ENCODE results near the gene IKBKE. TPM values are rescaled to one million over a fixed set of nuclear protein-coding genes. Genes with fewer than 3 reads are reported as not detected.

The IKBKE gene
- total RNA-seq, 2 experiments from 2014 or later: 68.3 to 70.1 TPM

DNA sequence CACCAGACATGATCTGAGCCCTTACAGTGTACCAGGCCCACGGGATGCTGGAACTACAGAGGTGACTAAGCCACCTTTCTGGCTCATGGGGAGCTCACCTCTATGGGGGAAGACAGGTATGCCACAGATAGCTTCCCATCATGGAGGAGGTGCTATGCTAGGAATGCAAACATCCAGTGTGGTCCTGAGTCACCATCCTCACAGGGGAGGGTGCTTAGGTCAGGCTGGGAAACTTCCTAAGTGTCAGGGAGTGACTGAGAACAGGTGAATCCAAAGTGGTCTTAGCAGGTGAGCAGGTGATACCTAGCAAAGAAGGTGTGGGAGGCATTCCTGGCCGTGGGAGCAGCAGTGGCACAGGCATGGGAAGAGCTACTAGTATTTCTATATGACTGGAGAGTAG is 28.4 kb downstream of the IKBKE start:
- no peak overlapping the region for H3K4me3 Mint-ChIP-seq
- H3K27ac Mint-ChIP-seq: no peak overlapping the region
- peaks cover 13% of the 10 kb centered on the region for H3K4me1 Mint-ChIP-seq (ENCODE audit: low read depth)
- ChIA-PET POLR2A (interaction anchor here (2.1 kb wide), 1 partner anchor 19 kb away, joined by 5 read pairs; no protein-coding TSS in a partner anchor), CTCF (interaction anchor here (1.1 to 2.3 kb wide), 5 partner anchors 8 to 161 kb away, joined by 3 to 10 read pairs (median 6); no protein-coding TSS in a partner anchor)
- no peaks in the 10 kb centered on the region for H3K27me3 Mint-ChIP-seq (ENCODE audit: low read depth)
- H3K36me3 Mint-ChIP-seq (ENCODE audit: low read depth): peaks cover 43% of the 10 kb centered on the region
- H3K9me3 Mint-ChIP-seq (ENCODE audit: insufficient read depth): no peaks in the 10 kb centered on the region
- no peak for DNase-seq
- no peak for ATAC-seq

DNA sequence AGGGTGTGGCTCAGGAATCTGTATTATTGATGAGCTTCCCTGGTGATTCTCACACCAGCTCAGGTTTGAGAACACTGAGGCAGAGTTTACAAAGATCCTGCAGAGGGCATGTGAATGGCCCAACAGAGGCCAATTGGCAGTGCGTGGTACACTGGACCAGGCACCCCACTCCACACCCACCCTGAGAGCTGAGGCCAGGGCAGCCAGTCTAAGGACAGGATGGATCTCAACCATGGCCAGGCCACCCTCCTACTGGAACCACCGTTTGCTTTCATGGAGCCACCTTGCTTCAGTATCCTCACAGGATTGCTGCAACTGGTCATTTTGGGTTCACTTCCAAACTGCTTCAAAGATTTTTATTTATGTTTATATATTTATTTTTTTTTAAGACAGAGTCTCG is 29.8 kb downstream of the IKBKE start:
- ChIA-PET CTCF (interaction anchor here (0.8 to 2.3 kb wide), 5 partner anchors 9 to 164 kb away, joined by 3 to 10 read pairs (median 4); no protein-coding TSS in a partner anchor), POLR2A (no interaction called here)
- DNase-seq: no peak
- Mint-ChIP-seq H3K27me3 (ENCODE audit: low read depth) (no peaks in the 10 kb centered on the region), H3K36me3 (ENCODE audit: low read depth) (peaks cover 42% of the 10 kb centered on the region), H3K4me3 (no peak overlapping the region), H3K27ac (no peak overlapping the region), H3K4me1 (ENCODE audit: low read depth) (peaks cover 24% of the 10 kb centered on the region), H3K9me3 (ENCODE audit: insufficient read depth) (no peaks in the 10 kb centered on the region)
- no peak for ATAC-seq

DNA sequence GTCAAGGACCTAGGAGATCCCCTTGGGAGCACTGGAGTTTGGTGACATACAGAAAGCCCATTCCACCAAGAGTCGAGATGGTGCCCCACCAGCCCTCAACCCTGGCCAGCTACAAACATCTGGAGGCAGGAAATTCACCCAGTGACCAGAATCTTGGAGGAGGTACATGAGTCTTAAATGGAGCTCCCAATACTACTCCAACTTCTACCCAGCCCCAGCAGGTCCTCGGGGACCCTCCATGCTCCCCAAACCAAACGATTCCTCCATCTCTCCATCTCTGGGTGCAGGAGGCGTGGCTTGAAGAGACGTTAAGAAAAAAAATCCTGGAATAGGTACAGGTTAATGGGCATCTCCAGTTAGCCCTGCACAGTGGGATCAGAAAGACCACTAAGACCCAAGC is 31.6 kb downstream of the IKBKE start:
- POLR2A ChIA-PET: interaction anchor here (0.6 to 1.2 kb wide), 2 partner anchors 12 to 31 kb away, joined by 3 to 6 read pairs; no protein-coding TSS in a partner anchor
- DNase-seq: no peak
- ATAC-seq: no peak
- peaks cover 37% of the 10 kb centered on the region for H3K4me1 Mint-ChIP-seq (ENCODE audit: low read depth)
- H3K9me3 Mint-ChIP-seq (ENCODE audit: insufficient read depth): no peaks in the 10 kb centered on the region
- H3K4me3 Mint-ChIP-seq: no peak overlapping the region
- H3K27me3 Mint-ChIP-seq (ENCODE audit: low read depth): no peaks in the 10 kb centered on the region
- CTCF ChIA-PET: interaction anchor here (1.1 to 2.8 kb wide), 4 partner anchors 11 to 108 kb away, joined by 3 to 14 read pairs (median 4); no protein-coding TSS in a partner anchor
- no peak overlapping the region for H3K27ac Mint-ChIP-seq
- peaks cover 29% of the 10 kb centered on the region for H3K36me3 Mint-ChIP-seq (ENCODE audit: low read depth)

DNA sequence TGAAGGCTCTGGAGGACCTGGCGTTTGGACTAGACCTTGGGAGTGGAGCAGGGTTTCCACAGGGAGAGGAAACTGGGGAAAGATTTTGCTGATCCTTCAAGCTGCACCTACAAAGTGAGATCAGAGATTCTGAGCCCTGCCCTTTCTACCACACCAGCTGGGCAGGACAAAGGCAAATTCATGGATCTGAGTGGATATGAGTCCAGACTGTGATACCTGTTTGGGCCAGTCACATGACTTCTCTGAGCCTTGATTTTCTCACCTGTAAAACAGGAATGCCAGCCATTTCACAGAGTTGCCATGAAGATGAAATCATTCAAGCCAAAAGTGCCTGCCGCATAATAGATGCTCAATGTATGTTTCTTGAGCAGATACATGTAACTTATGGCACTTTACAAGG is 32.1 kb downstream of the IKBKE start:
- Mint-ChIP-seq H3K36me3 (ENCODE audit: low read depth) (peaks cover 25% of the 10 kb centered on the region), H3K9me3 (ENCODE audit: insufficient read depth) (no peaks in the 10 kb centered on the region), H3K4me3 (no peak overlapping the region), H3K27ac (no peak overlapping the region), H3K4me1 (ENCODE audit: low read depth) (peaks cover 38% of the 10 kb centered on the region), H3K27me3 (ENCODE audit: low read depth) (no peaks in the 10 kb centered on the region)
- ChIA-PET CTCF (interaction anchor here (1.1 to 2.8 kb wide), 6 partner anchors 12 to 162 kb away, joined by 3 to 14 read pairs (median 4); partner anchors contain the start of gene IKBKE), POLR2A (interaction anchor here (0.6 to 1.2 kb wide), 2 partner anchors 12 to 31 kb away, joined by 3 to 6 read pairs; no protein-coding TSS in a partner anchor)
- DNase-seq (no peak), ATAC-seq (no peak)

DNA sequence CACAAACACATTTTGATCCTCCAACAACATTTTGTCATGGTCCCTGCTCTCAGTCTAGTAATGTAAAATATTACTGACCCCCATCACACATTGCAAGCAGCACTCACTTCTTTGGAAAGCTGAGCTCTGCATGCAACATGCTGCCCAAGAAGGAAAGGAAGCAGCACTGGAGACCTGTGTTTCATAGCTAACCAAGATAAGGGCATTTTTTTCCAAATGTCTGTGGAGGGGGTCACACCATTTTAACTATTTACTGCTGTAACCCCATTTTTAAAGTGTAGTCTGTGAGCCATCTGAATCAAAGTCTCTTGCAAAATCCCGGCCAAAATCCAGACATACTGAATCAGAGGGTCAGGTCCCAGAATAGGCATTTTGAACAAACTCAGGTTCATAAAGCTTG is 32.5 kb downstream of the IKBKE start:
- Mint-ChIP-seq H3K9me3 (ENCODE audit: insufficient read depth) (no peaks in the 10 kb centered on the region), H3K4me3 (no peak overlapping the region), H3K27ac (no peak overlapping the region), H3K4me1 (ENCODE audit: low read depth) (peaks cover 38% of the 10 kb centered on the region), H3K27me3 (ENCODE audit: low read depth) (peaks cover under 1% of the 10 kb centered on the region), H3K36me3 (ENCODE audit: low read depth) (peaks cover 25% of the 10 kb centered on the region)
- DNase-seq (no peak), ATAC-seq (no peak)
- CTCF ChIA-PET: interaction anchor here (1.0 to 2.8 kb wide), 7 partner anchors 8 to 161 kb away, joined by 3 to 14 read pairs (median 4); partner anchors contain the start of gene IKBKE
- POLR2A ChIA-PET: interaction anchor here (0.8 to 1.2 kb wide), 2 partner anchors 13 to 78 kb away, joined by 3 to 6 read pairs; no protein-coding TSS in a partner anchor

DNA sequence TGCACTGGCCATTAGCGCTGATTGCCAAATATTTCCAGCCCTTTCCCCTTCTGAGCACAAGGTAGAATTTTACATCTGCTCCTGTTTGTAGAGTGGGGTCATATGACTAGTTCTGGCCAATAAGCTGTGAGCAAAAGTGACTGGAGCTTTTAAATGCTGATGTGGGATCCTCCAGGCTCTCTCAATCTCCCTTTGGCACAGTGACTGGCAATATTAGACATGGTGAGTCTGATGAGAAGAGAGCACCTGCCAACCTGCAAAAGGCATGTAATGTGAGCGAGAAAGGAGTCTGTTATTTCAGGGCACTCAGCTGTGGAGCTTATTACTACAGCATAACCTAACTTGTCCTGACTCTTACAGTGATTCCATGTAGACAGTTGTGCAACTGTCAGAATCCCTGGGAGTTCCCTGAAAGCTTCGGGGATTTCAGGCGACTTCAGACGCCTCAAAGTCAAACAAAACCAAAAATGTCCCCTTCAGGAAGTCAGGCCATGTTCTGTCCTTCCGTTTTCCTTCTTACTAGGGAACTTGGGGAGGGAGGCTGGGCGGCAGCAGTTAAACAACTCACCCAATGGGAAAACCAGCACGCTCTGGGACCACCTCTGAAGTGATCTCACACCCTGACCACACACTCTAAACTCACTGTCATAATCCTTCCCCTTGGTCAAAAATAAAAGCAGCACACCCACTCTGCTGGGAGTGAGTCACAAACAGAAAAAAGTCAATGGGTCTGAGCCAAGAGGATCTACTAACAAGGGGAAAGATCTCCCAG is 33.5 kb downstream of the IKBKE start:
- Mint-ChIP-seq H3K4me1 (ENCODE audit: low read depth) (peaks cover 44% of the 10 kb centered on the region), H3K27ac (peak overlapping the region; percentile 53), H3K27me3 (ENCODE audit: low read depth) (peaks cover 10% of the 10 kb centered on the region), H3K9me3 (ENCODE audit: insufficient read depth) (no peaks in the 10 kb centered on the region), H3K4me3 (peak overlapping the region; percentile 9), H3K36me3 (ENCODE audit: low read depth) (peaks cover 19% of the 10 kb centered on the region)
- POLR2A ChIA-PET: interaction anchor here (0.7 to 1.2 kb wide), 5 partner anchors 9 to 77 kb away, joined by 3 to 4 read pairs (median 3); no protein-coding TSS in a partner anchor
- DNase-seq (peak; percentile 56), ATAC-seq (peak; percentile 22)
- CTCF ChIA-PET: interaction anchor here (1.0 to 2.8 kb wide), 8 partner anchors 9 to 155 kb away, joined by 3 to 14 read pairs (median 4); partner anchors contain the start of gene IKBKE

DNA sequence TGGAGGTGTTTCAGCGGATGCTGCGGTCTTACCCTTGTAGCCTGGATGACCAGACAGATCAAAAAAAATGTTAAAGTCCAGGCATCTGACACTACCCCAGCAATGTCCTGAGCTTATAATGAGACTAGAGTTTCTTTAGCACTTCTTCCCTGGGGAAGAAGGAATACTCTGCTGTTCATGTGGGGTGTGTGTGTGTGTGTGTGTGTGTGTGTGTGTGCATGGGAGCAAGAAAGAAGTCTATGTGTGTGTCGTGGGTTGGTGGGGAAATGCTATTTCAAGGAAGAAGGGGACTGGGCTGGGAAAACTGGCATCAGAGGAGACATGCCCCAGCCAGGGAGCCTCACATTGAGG is 34.1 kb downstream of the IKBKE start:
- Mint-ChIP-seq H3K4me3 (peak overlapping the region; percentile 9), H3K36me3 (ENCODE audit: low read depth) (peaks cover 17% of the 10 kb centered on the region), H3K4me1 (ENCODE audit: low read depth) (peaks cover 45% of the 10 kb centered on the region), H3K27ac (peak overlapping the region; percentile 53), H3K27me3 (ENCODE audit: low read depth) (peaks cover 15% of the 10 kb centered on the region), H3K9me3 (ENCODE audit: insufficient read depth) (no peaks in the 10 kb centered on the region)
- ATAC-seq: no peak
- ChIA-PET POLR2A (interaction anchor here (0.7 to 1.2 kb wide), 2 partner anchors 9 to 12 kb away, joined by 3 to 4 read pairs; no protein-coding TSS in a partner anchor), CTCF (interaction anchor here (1.0 to 2.8 kb wide), 5 partner anchors 14 to 154 kb away, joined by 3 to 14 read pairs (median 5); partner anchors contain the start of gene IKBKE)
- DNase-seq: no peak

DNA sequence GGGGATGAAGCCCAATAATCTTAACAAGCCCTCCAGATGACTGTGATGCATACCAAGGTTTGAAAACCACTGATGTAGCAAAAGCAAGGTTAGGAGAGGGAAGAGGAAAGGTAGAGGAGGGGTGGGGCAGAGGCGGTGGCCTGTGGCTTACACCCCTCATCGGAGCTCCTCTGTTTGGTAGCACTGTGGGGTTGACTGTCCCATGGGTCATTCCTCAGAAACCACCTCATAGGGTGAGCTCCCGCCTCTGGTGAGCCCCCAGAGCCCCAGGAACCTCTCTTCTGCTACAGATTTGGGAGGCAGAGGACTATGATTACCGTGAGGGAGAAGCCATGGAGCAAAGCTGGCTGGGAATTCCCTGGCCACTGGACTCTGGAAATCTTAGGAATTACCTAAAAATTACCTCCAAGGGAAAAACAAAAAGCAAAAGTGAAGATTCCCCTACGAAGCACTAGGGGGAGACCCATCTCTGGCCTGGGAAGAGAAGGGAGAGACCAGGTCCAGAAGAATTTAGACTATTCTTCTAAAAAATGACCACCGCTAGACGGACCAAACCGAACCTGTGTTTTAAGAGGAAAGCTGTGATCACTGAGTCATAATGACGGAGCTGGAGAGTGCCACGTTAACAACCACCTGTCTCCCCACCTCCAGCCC is 35.6 kb downstream of the IKBKE start:
- DNase-seq (no peak), ATAC-seq (no peak)
- H3K4me1 Mint-ChIP-seq (ENCODE audit: low read depth): peaks cover 45% of the 10 kb centered on the region
- POLR2A ChIA-PET: interaction anchor here (1.0 to 2.3 kb wide), 3 partner anchors 9 to 16 kb away, joined by 3 to 8 read pairs (median 6); no protein-coding TSS in a partner anchor
- peak overlapping the region; percentile 73 for H3K4me3 Mint-ChIP-seq
- peaks cover 12% of the 10 kb centered on the region for H3K36me3 Mint-ChIP-seq (ENCODE audit: low read depth)
- H3K9me3 Mint-ChIP-seq (ENCODE audit: insufficient read depth): no peaks in the 10 kb centered on the region
- CTCF ChIA-PET: interaction anchor here (0.6 to 1.9 kb wide), 16 partner anchors 8 to 158 kb away, joined by 3 to 15 read pairs (median 4); partner anchors contain the start of genes DYRK3 and IKBKE
- H3K27ac Mint-ChIP-seq: no peak overlapping the region
- H3K27me3 Mint-ChIP-seq (ENCODE audit: low read depth): peaks cover 25% of the 10 kb centered on the region

DNA sequence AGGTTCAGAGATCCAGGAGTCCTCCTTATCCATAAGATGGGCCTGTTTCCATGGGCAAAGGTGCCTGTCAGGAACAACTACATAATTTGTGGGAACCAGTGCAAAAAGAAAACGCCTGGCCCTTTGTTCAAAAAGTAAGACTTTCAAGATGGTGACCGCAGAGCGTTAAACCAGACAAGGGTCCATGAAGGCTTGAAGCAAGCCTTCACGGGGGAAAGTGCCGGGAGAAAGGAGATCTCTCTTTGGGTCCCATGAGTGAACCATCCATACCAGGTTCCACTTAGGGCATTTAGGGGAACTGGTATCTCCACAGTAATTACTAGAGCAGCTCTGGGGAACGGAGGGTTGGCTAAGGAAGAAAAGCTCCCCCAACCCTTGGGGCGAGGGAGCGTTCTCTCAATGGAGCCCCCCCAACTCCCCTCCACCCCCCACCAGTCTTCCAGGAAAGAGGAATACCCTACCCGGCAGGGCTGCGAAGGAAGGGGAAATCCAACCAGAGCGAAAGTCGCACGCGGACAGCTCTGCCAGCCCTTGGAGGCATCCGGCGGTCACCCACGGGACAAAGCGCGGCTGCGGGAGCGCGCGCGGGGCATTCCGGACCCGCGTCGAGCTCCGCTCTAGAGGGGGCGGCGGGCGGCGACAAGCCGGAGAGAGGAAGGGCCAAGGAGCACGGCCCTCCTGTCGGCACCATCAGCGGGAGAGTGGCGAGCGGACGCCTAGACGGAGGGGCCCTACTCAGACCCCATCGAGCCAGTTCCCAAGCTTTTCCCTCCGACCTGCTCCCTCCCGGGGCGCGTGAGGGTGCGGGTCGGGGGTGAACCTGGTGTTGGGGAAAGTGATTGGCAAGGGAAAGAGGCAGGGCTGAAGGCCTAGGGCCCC is 36.4 kb downstream of the IKBKE start:
- Mint-ChIP-seq H3K4me1 (ENCODE audit: low read depth) (peaks cover 45% of the 10 kb centered on the region), H3K4me3 (peak overlapping the region; percentile 73), H3K9me3 (ENCODE audit: insufficient read depth) (no peaks in the 10 kb centered on the region), H3K27me3 (ENCODE audit: low read depth) (peaks cover 25% of the 10 kb centered on the region), H3K36me3 (ENCODE audit: low read depth) (peaks cover 10% of the 10 kb centered on the region), H3K27ac (no peak overlapping the region)
- ATAC-seq (peak; percentile 32), DNase-seq (peak; percentile 42)
- ChIA-PET POLR2A (interaction anchor here (0.6 to 2.3 kb wide), 14 partner anchors 10 to 106 kb away, joined by 3 to 8 read pairs (median 3); partner anchors contain the start of genes EIF2D and IKBKE), CTCF (interaction anchor here (0.6 to 1.9 kb wide), 20 partner anchors 9 to 158 kb away, joined by 3 to 15 read pairs (median 4); partner anchors contain the start of genes DYRK3 and IKBKE)

DNA sequence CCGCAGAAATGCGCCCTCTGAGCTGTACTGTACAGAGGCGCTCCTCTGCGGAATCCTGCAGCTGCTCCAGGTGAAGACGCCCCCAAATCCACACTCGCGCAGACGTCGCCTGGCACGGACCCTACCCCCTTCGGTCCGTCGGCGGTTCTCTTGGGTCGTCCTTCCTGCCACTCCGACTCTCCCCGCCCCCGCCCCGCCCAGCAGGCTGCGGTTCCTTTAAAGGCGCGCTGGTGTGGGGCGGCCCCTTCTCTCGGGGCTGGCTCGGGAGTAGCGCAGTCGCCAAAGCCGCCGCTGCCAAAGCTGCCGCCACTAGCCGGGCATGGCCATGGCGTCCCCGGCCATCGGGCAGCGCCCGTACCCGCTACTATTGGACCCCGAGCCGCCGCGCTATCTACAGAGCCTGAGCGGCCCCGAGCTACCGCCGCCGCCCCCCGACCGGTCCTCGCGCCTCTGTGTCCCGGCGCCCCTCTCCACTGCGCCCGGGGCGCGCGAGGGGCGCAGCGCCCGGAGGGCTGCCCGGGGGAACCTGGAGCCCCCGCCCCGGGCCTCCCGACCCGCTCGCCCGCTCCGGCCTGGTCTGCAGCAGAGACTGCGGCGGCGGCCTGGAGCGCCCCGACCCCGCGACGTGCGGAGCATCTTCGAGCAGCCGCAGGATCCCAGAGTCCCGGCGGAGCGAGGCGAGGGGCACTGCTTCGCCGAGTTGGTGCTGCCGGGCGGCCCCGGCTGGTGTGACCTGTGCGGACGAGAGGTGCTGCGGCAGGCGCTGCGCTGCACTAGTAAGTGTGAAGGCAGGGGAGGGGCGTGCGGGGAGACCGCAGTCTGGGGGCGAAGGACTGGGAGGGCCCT is 37.2 kb downstream of the IKBKE start, which contains the start of gene RASSF5:
Gene RASSF5 (plus strand): TSS at position 248 of the 846 bp plus-strand sequence. CDS start 72 bp downstream, at position 320.
- peak; percentile 87 for DNase-seq
- Mint-ChIP-seq H3K27ac (no peak within 1 kb of the TSS), H3K36me3 (ENCODE audit: low read depth) (peaks cover 4% of the 10 kb centered on the region), H3K27me3 (ENCODE audit: low read depth) (peaks cover 25% of the 10 kb centered on the region), H3K4me1 (ENCODE audit: low read depth) (peaks cover 45% of the 10 kb centered on the region), H3K4me3 (peak within 1 kb of the TSS; percentile 73), H3K9me3 (ENCODE audit: insufficient read depth) (no peaks in the 10 kb centered on the region)
- ChIA-PET POLR2A (interaction anchor here (0.6 to 2.3 kb wide), 11 partner anchors 11 to 105 kb away, joined by 3 to 8 read pairs (median 3); partner anchors contain the start of genes EIF2D and IKBKE), CTCF (interaction anchor here (0.8 to 1.9 kb wide), 8 partner anchors 21 to 76 kb away, joined by 3 to 11 read pairs (median 5); no protein-coding TSS in a partner anchor)
- ATAC-seq: peak; percentile 90
